Fibroblast of skin of back (primary cell): ENCODE measurements around the gene SLC7A5.
"Not testable (repeated sequence)": the region's sequence is repeated elsewhere in the genome, so short reads cannot be mapped to it uniquely, and the experiment has no call there.

Source experiments
- DNase-seq: peaks from one replicate; pipeline ENCODE4 v3.0.0-alpha.2; 2013

SLC7A5 gene

GRCh38 chr16:87832741-87833502, 36.4 kb downstream of the SLC7A5 start:
- no peak for DNase-seq

GRCh38 chr16:87832137-87832527, 37.2 kb downstream of the SLC7A5 start:
- DNase-seq, result no peak

- DNase-seq, result no peak
These were observed 37.7 kb downstream of the SLC7A5 start for GRCh38 chr16:87831421-87832136.

GRCh38 chr16:87830673-87831420, 38.5 kb downstream of the SLC7A5 start:
- no peak for DNase-seq

GRCh38 chr16:87829988-87830672, 39.2 kb downstream of the SLC7A5 start:
- DNase-seq, result no peak

- no peak for DNase-seq
These were observed 39.7 kb downstream of the SLC7A5 start for GRCh38 chr16:87829622-87829980.

- no peak for DNase-seq
These were observed 40.2 kb downstream of the SLC7A5 start for GRCh38 chr16:87828907-87829621.

GRCh38 chr16:87828071-87828906, 41.0 kb downstream of the SLC7A5 start:
- DNase-seq, result no peak

- not testable (repeated sequence) for DNase-seq
These were observed 41.8 kb downstream of the SLC7A5 start for GRCh38 chr16:87827588-87827915.

- no peak for DNase-seq
These were observed 42.3 kb downstream of the SLC7A5 start for GRCh38 chr16:87826798-87827587.

- not testable (repeated sequence) for DNase-seq
These were observed 42.9 kb downstream of the SLC7A5 start for GRCh38 chr16:87826407-87826797.

- DNase-seq, result not testable (repeated sequence)
These were observed 43.5 kb downstream of the SLC7A5 start for GRCh38 chr16:87825842-87826120.

- DNase-seq, result no peak
These were observed 44.1 kb downstream of the SLC7A5 start for GRCh38 chr16:87824991-87825841.

GRCh38 chr16:87824016-87824990, 45.0 kb downstream of the SLC7A5 start:
- no peak for DNase-seq

- no peak for DNase-seq
These were observed 46.0 kb downstream of the SLC7A5 start for GRCh38 chr16:87823181-87823929.

- DNase-seq, result no peak
These were observed 47.0 kb downstream of the SLC7A5 start for GRCh38 chr16:87822108-87822970.
